ENCODE data around the gene SLC44A1. TPM values are rescaled to one million over a fixed set of nuclear protein-coding genes. Genes with fewer than 3 reads are reported as not detected.
A peak's percentile ranks its signal among the peaks of the same experiment; 100 is the strongest.

Gene SLC44A1
- total RNA-seq, 2 donors from 2014 or later = 22.2 to 27.1 TPM

DNA sequence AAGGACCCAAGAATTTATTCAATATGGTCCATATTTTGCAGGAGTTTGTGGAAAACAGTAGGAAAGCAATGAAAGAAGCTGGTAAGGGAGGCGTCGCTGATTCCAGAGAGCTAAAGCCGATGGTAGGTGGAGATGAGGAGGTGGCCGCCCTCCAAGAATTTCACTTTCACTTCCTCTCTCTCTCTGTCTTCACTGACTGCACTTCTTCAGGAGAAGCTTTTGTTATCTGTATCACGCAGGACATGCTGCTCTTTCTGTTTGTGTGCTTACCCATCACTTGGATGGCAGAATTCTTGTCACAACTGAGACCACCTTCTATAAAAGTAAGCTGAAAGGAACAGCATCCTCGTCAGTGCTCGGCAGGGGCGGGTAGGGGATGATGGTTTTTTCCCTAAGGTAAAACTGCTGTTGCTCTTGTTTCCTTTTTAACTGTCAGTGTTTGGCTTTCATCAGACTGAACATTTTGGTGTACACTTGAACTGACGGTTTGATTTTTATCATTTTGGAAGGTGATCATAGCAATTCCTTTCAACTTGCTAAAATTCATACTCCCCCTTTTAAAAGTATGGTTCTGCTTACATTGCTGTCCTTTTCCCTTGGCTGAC, 141.0 kb downstream of the SLC44A1 start:
- Histone ChIP-seq H3K4me1 (replicated peaks) (no peaks in the 10 kb centered on the region), H3K27me3 (replicated peaks; ENCODE audit: insufficient read depth) (no peaks in the 10 kb centered on the region), H3K27ac (peak overlapping the region; percentile 17 to 66), H3K9me3 (no peaks in the 10 kb centered on the region), H3K4me3 (peak overlapping the region; percentile 23 to 24), H3K36me3 (no peaks in the 10 kb centered on the region)
- intact Hi-C loops (cut with DNase I) = no loop called here
- peak; percentile 45 for DNase-seq (ENCODE audit: low spot score)
- TF ChIP-seq, protein P1, sequence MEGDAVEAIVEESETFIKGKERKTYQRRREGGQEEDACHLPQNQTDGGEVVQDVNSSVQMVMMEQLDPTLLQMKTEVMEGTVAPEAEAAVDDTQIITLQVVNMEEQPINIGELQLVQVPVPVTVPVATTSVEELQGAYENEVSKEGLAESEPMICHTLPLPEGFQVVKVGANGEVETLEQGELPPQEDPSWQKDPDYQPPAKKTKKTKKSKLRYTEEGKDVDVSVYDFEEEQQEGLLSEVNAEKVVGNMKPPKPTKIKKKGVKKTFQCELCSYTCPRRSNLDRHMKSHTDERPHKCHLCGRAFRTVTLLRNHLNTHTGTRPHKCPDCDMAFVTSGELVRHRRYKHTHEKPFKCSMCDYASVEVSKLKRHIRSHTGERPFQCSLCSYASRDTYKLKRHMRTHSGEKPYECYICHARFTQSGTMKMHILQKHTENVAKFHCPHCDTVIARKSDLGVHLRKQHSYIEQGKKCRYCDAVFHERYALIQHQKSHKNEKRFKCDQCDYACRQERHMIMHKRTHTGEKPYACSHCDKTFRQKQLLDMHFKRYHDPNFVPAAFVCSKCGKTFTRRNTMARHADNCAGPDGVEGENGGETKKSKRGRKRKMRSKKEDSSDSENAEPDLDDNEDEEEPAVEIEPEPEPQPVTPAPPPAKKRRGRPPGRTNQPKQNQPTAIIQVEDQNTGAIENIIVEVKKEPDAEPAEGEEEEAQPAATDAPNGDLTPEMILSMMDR (IDR thresholded peaks at IDR 0.05) = no peak
- TF ChIP-seq POLR2A (IDR thresholded peaks at IDR 0.05) = no peak
- no peak for TF ChIP-seq POLR2AphosphoS5 (IDR thresholded peaks at IDR 0.05)
- 5% methylated on average over 9 of the region's 9 CpGs for WGBS

DNA sequence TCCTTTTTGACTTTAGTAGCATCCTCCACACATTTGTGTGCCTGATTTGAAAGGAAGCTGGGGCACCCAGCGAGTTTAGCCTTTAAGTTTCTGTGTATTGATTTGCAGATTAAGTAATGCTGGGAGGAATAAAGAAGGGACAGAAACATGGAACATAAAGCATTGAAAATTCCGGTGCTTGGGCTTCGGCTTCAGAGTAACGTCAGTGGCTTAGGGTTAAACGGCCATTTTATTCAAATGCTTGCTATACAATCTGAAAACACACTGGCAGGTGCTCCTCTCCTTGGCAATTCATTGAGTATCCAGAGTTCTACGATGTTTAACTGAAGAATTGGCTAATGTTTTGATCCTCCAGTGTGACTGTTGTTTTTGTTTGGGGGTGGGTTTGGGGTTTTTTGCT, 145.3 kb downstream of the SLC44A1 start:
- no peak overlapping the region for H3K27ac ChIP-seq
- H3K4me1 ChIP-seq (replicated peaks) = no peaks in the 10 kb centered on the region
- no peak for DNase-seq (ENCODE audit: low spot score)
- H3K4me3 ChIP-seq = no peak overlapping the region
- no peaks in the 10 kb centered on the region for H3K27me3 ChIP-seq (replicated peaks; ENCODE audit: insufficient read depth)
- no peak for TF ChIP-seq POLR2A (IDR thresholded peaks at IDR 0.05)
- TF ChIP-seq, protein P1 (IDR thresholded peaks at IDR 0.05) = no peak
- no peak for TF ChIP-seq POLR2AphosphoS5 (IDR thresholded peaks at IDR 0.05)
- intact Hi-C loops (cut with DNase I) = loop anchor here (10.0 kb wide), 1 partner anchor 145 kb away; the partner anchor contains the start of gene SLC44A1
- no peaks in the 10 kb centered on the region for H3K36me3 ChIP-seq
- 88% methylated on average over 6 of the region's 6 CpGs for WGBS
- no peaks in the 10 kb centered on the region for H3K9me3 ChIP-seq

DNA sequence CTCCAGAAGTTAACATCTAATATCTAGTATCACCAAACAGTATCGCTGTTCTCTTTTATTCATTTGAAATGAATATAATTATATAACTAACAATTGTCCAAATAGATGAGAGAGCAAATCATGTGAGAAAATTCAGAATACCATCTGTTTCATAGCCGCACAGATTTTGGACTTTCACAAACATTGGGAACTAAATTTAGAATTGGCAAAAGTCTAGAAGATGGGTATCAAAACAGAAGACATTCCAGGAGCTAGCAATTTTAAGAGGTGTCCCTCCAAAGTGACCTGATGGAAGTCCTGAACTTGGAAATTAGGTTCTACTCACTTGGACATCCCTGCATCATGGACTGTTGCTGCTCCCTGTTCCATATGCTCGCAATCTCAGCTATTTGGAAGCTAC, 146.4 kb downstream of the SLC44A1 start:
- Histone ChIP-seq H3K36me3 (no peaks in the 10 kb centered on the region), H3K27ac (no peak overlapping the region), H3K4me3 (no peak overlapping the region), H3K4me1 (replicated peaks) (no peaks in the 10 kb centered on the region), H3K9me3 (no peaks in the 10 kb centered on the region), H3K27me3 (replicated peaks; ENCODE audit: insufficient read depth) (no peaks in the 10 kb centered on the region)
- intact Hi-C loops (cut with DNase I) = loop anchor here (10.0 kb wide), 1 partner anchor 146 kb away; the partner anchor contains the start of gene SLC44A1
- no peak for DNase-seq (ENCODE audit: low spot score)
- 94% methylated on average over 3 of the region's 3 CpGs for WGBS
- TF ChIP-seq, protein P1 (IDR thresholded peaks at IDR 0.05) = no peak
- TF ChIP-seq POLR2A (IDR thresholded peaks at IDR 0.05) = no peak
- TF ChIP-seq POLR2AphosphoS5 (IDR thresholded peaks at IDR 0.05) = no peak

DNA sequence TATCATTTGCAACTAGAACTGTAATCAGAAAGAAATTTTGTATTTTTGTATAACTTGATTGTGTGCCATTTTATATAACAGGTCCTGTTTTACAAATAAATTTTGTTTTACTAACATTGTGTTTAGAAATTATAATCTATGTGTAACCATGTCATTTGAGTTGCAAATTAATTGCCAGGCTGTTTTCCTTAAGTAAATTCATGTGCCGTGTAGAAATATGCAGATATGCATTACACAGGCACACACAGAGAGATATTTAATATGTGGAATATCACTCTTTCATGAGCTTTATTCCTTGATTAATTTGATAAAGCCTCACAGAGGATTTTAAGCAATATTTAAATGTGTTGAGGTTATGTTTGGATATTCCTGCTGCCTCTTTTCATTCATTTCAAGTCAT, 146.8 kb downstream of the SLC44A1 start:
- Histone ChIP-seq H3K9me3 (no peaks in the 10 kb centered on the region), H3K4me1 (replicated peaks) (no peaks in the 10 kb centered on the region), H3K36me3 (no peaks in the 10 kb centered on the region), H3K27me3 (replicated peaks; ENCODE audit: insufficient read depth) (no peaks in the 10 kb centered on the region), H3K27ac (no peak overlapping the region), H3K4me3 (no peak overlapping the region)
- TF ChIP-seq, protein P1 (IDR thresholded peaks at IDR 0.05) = no peak
- TF ChIP-seq POLR2AphosphoS5 (IDR thresholded peaks at IDR 0.05) (no peak), POLR2A (IDR thresholded peaks at IDR 0.05) (no peak)
- no peak for DNase-seq (ENCODE audit: low spot score)
- WGBS = 93% methylated on average over 1 of the region's 1 CpG
- intact Hi-C loops (cut with DNase I) = loop anchor here (10.0 kb wide), 1 partner anchor 146 kb away; the partner anchor contains the start of gene SLC44A1

DNA sequence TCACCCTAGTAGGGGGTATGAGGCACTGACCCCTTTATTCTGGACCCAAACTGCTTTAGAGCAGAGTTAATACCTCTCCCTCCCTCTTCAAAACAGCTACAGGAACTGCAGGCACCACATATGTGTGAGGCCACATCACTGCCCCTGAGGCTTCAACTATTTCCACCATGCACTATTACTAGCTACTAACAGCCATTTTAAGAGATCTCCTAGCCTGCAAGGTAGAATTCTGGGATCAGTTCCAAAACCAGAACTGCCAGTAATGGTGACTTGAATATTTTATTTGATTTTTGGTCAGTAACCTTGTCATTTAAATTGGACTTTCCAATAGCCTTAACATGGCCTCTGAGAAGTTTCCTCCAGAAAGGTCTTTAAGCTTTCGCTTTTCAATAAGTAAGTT, 148.1 kb downstream of the SLC44A1 start:
- Histone ChIP-seq H3K27ac (no peak overlapping the region), H3K4me3 (no peak overlapping the region), H3K4me1 (replicated peaks) (no peaks in the 10 kb centered on the region), H3K36me3 (no peaks in the 10 kb centered on the region), H3K27me3 (replicated peaks; ENCODE audit: insufficient read depth) (no peaks in the 10 kb centered on the region), H3K9me3 (no peaks in the 10 kb centered on the region)
- intact Hi-C loops (cut with DNase I) = loop anchor here (10.0 kb wide), 1 partner anchor 148 kb away; the partner anchor contains the start of gene SLC44A1
- no peak for DNase-seq (ENCODE audit: low spot score)
- TF ChIP-seq POLR2AphosphoS5 (IDR thresholded peaks at IDR 0.05) (no peak), POLR2A (IDR thresholded peaks at IDR 0.05) (no peak)
- TF ChIP-seq, protein P1 (IDR thresholded peaks at IDR 0.05) = no peak
- WGBS = 98% methylated on average over 1 of the region's 1 CpG
